MM.1S (cell line): ENCODE results near the gene CYLC1.

Experiments
- CTCF ChIP-seq: fragments of 300-600 bp; sonication (generic); IDR thresholded peaks from 2 replicates; pipeline ENCODE4 v1.5.1; 2016; ENCODE audit warnings: antibody characterized with exemption, low read length, mixed read lengths
- EZH2 ChIP-seq: fragments of 300-600 bp; sonication (generic); optimal IDR thresholded peaks from 2 replicates; pipeline ENCODE3; 2017; ENCODE audit warnings: low read depth, mild to moderate bottlenecking, antibody characterized with exemption, low read length, mixed read lengths
- EZH2phosphoT487 ChIP-seq: fragments of 300-600 bp; sonication (generic); IDR thresholded peaks from 2 replicates; pipeline ENCODE4 v1.6.1; 2018; ENCODE audit warnings: antibody characterized with exemption, low read length

GRCh38 chrX:83829874-83830273 is 31.1 kb upstream of the CYLC1 start:
- TF ChIP-seq CTCF (no peak), EZH2 (no peak), EZH2phosphoT487 (no peak)
